SK-N-SH treated with all-trans-retinoic acid at 6 μM for 48 hours (cell line): ENCODE data around the gene SLC22A5.
A peak's percentile ranks its signal among the peaks of the same experiment; 100 is the strongest.

Experiments
- ATAC-seq: fragments of 200-7000 bp; cut with Tn5 transposase; 3 replicates; pipeline ENCODE4 v1.9.1; 2020; ENCODE audit warnings: mild to moderate bottlenecking, moderate library complexity
- ARNTL ChIP-seq: fragments of 450-650 bp; formaldehyde crosslinking; IDR thresholded peaks from 2 replicates; pipeline ENCODE4 v1.5.0; 2020; ENCODE audit warnings: low read depth, mild to moderate bottlenecking, moderate library complexity, borderline replicate concordance
- BACH2 ChIP-seq: fragments of 250-450 bp; sonication (Bioruptor Pico); IDR thresholded peaks from 2 replicates; pipeline ENCODE4 v1.9.0; 2021; ENCODE audit warnings: mild to moderate bottlenecking, borderline replicate concordance
- CSDC2 ChIP-seq: fragments of 250-450 bp; sonication (Bioruptor Pico); IDR thresholded peaks from 2 replicates; pipeline ENCODE4 v1.5.0; 2020; ENCODE audit warnings: mild to moderate bottlenecking, moderate library complexity
- ESRRG ChIP-seq: fragments of 250-450 bp; sonication (Bioruptor Pico); IDR thresholded peaks from 2 replicates; pipeline ENCODE4 v1.6.1; 2021; ENCODE audit warnings: mild to moderate bottlenecking
- GLIS3 ChIP-seq: fragments of 250-450 bp; sonication (Bioruptor Pico); IDR thresholded peaks from 2 replicates; pipeline ENCODE4 v1.5.0; 2020; ENCODE audit warnings: mild to moderate bottlenecking, moderate library complexity
- ISL1 ChIP-seq: fragments of 250-450 bp; sonication (Bioruptor Pico); IDR thresholded peaks from 2 replicates; pipeline ENCODE4 v2.1.2; 2022; ENCODE audit warnings: mild to moderate bottlenecking, moderate library complexity
- OSR1 ChIP-seq: fragments of 250-450 bp; sonication (Bioruptor Pico); IDR thresholded peaks from 2 replicates; pipeline ENCODE4 v1.8.0; 2022; ENCODE audit warnings: moderate library complexity, mild to moderate bottlenecking, inconsistent platforms
- PPARA ChIP-seq: fragments of 250-450 bp; sonication (Bioruptor Pico); IDR thresholded peaks from 2 replicates; pipeline ENCODE4 v1.5.0; 2020; ENCODE audit warnings: mild to moderate bottlenecking, borderline replicate concordance
- RARB ChIP-seq: fragments of 250-450 bp; sonication (Bioruptor Pico); IDR thresholded peaks from 2 replicates; pipeline ENCODE4 v1.8.0; 2021; ENCODE audit warnings: mild to moderate bottlenecking, moderate library complexity
- TCF4 ChIP-seq: fragments of 250-450 bp; sonication (Bioruptor Pico); IDR thresholded peaks from 2 replicates; pipeline ENCODE4 v1.8.0; 2021; ENCODE audit warnings: mild to moderate bottlenecking, moderate library complexity, borderline replicate concordance
- TOX ChIP-seq: fragments of 250-450 bp; sonication (Bioruptor Pico); IDR thresholded peaks from 2 replicates; pipeline ENCODE4 v1.8.0; 2021; ENCODE audit warnings: mild to moderate bottlenecking, moderate library complexity, borderline replicate concordance
- ZC3H10 ChIP-seq: fragments of 250-450 bp; sonication (Bioruptor Pico); IDR thresholded peaks from 2 replicates; pipeline ENCODE4 v1.5.1; 2021; ENCODE audit warnings: mild to moderate bottlenecking, moderate library complexity
- ZFP3 ChIP-seq: fragments of 250-450 bp; sonication (Bioruptor Pico); IDR thresholded peaks from 2 replicates; pipeline ENCODE4 v1.5.0; 2020; ENCODE audit warnings: mild to moderate bottlenecking, moderate library complexity
- ZFP30 ChIP-seq: fragments of 450-650 bp; formaldehyde crosslinking; IDR thresholded peaks from 2 replicates; pipeline ENCODE4 v1.5.0; 2022; ENCODE audit warnings: mild to moderate bottlenecking, moderate library complexity
- ZNF565 ChIP-seq: fragments of 450-650 bp; formaldehyde crosslinking; conservative IDR thresholded peaks from 2 replicates; pipeline ENCODE4 v1.5.0; 2020; ENCODE audit warnings: low read depth, mild to moderate bottlenecking, moderate library complexity
- ZNF70 ChIP-seq: fragments of 450-650 bp; formaldehyde crosslinking; IDR thresholded peaks from 2 replicates; pipeline ENCODE4 v1.5.0; 2020; ENCODE audit warnings: mild to moderate bottlenecking, moderate library complexity
- ZNF8 ChIP-seq: fragments of 450-650 bp; formaldehyde crosslinking; IDR thresholded peaks from 2 replicates; pipeline ENCODE4 v1.5.0; 2020; ENCODE audit warnings: mild to moderate bottlenecking, moderate library complexity
- TF ChIP-seq, protein P1 (sequence below): fragments of 250-450 bp; sonication (Bioruptor Pico); IDR thresholded peaks from 2 replicates; pipeline ENCODE4 v1.8.0; 2021; ENCODE audit warnings: low read depth, mild to moderate bottlenecking, moderate library complexity, borderline replicate concordance
- TF ChIP-seq, protein P2 (sequence below): fragments of 250-450 bp; sonication (Bioruptor Pico); IDR thresholded peaks from 2 replicates; pipeline ENCODE4 v1.5.1; 2020; ENCODE audit warnings: low read depth, mild to moderate bottlenecking, moderate library complexity
- TF ChIP-seq, protein P3 (sequence below): fragments of 250-450 bp; sonication (Bioruptor Pico); IDR thresholded peaks from 2 replicates; pipeline ENCODE4 v1.8.0; 2020; ENCODE audit warnings: mild to moderate bottlenecking, moderate library complexity, borderline replicate concordance
- TF ChIP-seq, protein P4 (sequence below): fragments of 250-450 bp; sonication (Bioruptor Pico); IDR thresholded peaks from 2 replicates; pipeline ENCODE4 v1.5.0; 2020; ENCODE audit warnings: mild to moderate bottlenecking, moderate library complexity
- TF ChIP-seq, protein P5 (sequence below): fragments of 250-450 bp; sonication (Bioruptor Pico); IDR thresholded peaks from 2 replicates; pipeline ENCODE4 v1.5.1; 2021; ENCODE audit warnings: mild to moderate bottlenecking, moderate library complexity

The SLC22A5 gene

DNA sequence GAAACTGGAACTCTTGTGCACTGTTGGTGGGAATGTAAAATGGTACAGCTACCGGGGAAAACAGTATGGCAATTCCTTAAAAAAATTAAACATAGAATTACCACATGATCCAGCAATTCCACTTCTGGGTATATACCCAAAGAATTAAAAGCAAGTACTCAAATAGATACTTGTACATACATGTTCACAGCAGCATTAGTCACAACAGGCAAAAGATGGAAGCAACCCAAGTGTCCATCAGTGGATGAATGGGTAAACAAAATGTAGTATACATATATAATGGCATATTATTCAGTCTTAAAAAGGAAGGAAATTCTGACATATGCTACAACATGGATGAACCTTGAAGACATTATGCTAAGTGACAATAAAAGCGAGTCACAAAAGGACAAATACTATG lies 7.4 kb upstream of the SLC22A5 start:
- no peak for ATAC-seq
- no peak for TF ChIP-seq ZNF8 (CRISPR knock-in tag)
- TF ChIP-seq, protein P1, sequence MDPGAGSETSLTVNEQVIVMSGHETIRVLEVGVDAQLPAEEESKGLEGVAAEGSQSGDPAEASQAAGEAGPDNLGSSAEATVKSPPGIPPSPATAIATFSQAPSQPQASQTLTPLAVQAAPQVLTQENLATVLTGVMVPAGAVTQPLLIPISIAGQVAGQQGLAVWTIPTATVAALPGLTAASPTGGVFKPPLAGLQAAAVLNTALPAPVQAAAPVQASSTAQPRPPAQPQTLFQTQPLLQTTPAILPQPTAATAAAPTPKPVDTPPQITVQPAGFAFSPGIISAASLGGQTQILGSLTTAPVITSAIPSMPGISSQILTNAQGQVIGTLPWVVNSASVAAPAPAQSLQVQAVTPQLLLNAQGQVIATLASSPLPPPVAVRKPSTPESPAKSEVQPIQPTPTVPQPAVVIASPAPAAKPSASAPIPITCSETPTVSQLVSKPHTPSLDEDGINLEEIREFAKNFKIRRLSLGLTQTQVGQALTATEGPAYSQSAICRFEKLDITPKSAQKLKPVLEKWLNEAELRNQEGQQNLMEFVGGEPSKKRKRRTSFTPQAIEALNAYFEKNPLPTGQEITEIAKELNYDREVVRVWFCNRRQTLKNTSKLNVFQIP (CRISPR knock-in tag): no peak
- no peak for TF ChIP-seq TOX (CRISPR knock-in tag)
- TF ChIP-seq, protein P2, sequence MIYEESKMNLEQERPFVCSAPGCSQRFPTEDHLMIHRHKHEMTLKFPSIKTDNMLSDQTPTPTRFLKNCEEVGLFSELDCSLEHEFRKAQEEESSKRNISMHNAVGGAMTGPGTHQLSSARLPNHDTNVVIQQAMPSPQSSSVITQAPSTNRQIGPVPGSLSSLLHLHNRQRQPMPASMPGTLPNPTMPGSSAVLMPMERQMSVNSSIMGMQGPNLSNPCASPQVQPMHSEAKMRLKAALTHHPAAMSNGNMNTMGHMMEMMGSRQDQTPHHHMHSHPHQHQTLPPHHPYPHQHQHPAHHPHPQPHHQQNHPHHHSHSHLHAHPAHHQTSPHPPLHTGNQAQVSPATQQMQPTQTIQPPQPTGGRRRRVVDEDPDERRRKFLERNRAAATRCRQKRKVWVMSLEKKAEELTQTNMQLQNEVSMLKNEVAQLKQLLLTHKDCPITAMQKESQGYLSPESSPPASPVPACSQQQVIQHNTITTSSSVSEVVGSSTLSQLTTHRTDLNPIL (CRISPR knock-in tag): no peak
- no peak for TF ChIP-seq GLIS3 (CRISPR knock-in tag)
- TF ChIP-seq ESRRG (CRISPR knock-in tag): no peak
- TF ChIP-seq, protein P3, sequence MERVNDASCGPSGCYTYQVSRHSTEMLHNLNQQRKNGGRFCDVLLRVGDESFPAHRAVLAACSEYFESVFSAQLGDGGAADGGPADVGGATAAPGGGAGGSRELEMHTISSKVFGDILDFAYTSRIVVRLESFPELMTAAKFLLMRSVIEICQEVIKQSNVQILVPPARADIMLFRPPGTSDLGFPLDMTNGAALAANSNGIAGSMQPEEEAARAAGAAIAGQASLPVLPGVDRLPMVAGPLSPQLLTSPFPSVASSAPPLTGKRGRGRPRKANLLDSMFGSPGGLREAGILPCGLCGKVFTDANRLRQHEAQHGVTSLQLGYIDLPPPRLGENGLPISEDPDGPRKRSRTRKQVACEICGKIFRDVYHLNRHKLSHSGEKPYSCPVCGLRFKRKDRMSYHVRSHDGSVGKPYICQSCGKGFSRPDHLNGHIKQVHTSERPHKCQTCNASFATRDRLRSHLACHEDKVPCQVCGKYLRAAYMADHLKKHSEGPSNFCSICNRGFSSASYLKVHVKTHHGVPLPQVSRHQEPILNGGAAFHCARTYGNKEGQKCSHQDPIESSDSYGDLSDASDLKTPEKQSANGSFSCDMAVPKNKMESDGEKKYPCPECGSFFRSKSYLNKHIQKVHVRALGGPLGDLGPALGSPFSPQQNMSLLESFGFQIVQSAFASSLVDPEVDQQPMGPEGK: no peak
- TF ChIP-seq OSR1 (CRISPR knock-in tag): no peak
- no peak for TF ChIP-seq ZNF565 (CRISPR knock-in tag)
- no peak for TF ChIP-seq CSDC2 (CRISPR knock-in tag)
- TF ChIP-seq RARB (CRISPR knock-in tag): no peak
- TF ChIP-seq ZFP3 (CRISPR knock-in tag): no peak
- no peak for TF ChIP-seq ZC3H10
- no peak for TF ChIP-seq TCF4 (CRISPR knock-in tag)
- TF ChIP-seq ISL1: no peak
- TF ChIP-seq ZNF70: no peak
- TF ChIP-seq BACH2 (CRISPR knock-in tag): no peak
- TF ChIP-seq, protein P4, sequence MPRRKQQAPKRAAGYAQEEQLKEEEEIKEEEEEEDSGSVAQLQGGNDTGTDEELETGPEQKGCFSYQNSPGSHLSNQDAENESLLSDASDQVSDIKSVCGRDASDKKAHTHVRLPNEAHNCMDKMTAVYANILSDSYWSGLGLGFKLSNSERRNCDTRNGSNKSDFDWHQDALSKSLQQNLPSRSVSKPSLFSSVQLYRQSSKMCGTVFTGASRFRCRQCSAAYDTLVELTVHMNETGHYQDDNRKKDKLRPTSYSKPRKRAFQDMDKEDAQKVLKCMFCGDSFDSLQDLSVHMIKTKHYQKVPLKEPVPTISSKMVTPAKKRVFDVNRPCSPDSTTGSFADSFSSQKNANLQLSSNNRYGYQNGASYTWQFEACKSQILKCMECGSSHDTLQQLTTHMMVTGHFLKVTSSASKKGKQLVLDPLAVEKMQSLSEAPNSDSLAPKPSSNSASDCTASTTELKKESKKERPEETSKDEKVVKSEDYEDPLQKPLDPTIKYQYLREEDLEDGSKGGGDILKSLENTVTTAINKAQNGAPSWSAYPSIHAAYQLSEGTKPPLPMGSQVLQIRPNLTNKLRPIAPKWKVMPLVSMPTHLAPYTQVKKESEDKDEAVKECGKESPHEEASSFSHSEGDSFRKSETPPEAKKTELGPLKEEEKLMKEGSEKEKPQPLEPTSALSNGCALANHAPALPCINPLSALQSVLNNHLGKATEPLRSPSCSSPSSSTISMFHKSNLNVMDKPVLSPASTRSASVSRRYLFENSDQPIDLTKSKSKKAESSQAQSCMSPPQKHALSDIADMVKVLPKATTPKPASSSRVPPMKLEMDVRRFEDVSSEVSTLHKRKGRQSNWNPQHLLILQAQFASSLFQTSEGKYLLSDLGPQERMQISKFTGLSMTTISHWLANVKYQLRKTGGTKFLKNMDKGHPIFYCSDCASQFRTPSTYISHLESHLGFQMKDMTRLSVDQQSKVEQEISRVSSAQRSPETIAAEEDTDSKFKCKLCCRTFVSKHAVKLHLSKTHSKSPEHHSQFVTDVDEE (CRISPR knock-in tag): no peak
- TF ChIP-seq, protein P5, sequence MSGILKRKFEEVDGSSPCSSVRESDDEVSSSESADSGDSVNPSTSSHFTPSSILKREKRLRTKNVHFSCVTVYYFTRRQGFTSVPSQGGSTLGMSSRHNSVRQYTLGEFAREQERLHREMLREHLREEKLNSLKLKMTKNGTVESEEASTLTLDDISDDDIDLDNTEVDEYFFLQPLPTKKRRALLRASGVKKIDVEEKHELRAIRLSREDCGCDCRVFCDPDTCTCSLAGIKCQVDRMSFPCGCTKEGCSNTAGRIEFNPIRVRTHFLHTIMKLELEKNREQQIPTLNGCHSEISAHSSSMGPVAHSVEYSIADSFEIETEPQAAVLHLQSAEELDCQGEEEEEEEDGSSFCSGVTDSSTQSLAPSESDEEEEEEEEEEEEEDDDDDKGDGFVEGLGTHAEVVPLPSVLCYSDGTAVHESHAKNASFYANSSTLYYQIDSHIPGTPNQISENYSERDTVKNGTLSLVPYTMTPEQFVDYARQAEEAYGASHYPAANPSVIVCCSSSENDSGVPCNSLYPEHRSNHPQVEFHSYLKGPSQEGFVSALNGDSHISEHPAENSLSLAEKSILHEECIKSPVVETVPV (CRISPR knock-in tag): no peak
- no peak for TF ChIP-seq PPARA (CRISPR knock-in tag)

DNA sequence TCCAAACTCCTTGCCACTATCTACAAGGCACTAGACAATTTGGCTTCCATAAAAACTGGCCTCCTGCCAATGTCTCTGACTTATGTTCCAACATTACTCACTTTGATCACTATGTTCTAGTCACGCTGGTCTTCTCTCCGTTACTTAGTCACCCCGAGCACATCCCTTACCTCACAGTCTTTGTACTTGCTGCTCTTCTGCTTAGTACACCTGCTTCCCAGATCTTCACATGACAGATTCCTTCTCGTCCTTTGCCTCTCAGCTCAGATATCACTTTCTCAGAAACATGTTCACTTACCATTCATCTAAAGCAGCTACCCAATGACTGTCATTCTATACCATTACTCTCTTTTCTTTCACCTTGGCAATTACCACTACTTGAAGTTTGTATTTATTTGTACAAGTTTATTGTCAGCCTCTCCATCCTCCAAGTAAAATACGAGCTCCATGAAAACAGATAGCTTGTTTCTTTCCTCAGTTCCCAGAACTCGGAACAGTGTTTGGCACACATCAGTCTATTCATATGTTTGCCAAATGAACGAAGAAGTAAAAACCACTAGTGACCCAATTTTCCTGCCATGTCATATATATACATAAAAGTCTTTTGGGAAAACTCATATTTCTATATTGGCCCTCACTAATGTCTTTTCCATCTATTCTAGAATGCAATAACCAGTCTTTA lies 5.9 kb upstream of the SLC22A5 start:
- peak; percentile 72 for ATAC-seq
- TF ChIP-seq ZNF565 (CRISPR knock-in tag): no peak
- 0 out of 2 replicates have a peak, but pooled peaks have one; percentile 18 for TF ChIP-seq ISL1
- TF ChIP-seq ZC3H10: no peak

DNA sequence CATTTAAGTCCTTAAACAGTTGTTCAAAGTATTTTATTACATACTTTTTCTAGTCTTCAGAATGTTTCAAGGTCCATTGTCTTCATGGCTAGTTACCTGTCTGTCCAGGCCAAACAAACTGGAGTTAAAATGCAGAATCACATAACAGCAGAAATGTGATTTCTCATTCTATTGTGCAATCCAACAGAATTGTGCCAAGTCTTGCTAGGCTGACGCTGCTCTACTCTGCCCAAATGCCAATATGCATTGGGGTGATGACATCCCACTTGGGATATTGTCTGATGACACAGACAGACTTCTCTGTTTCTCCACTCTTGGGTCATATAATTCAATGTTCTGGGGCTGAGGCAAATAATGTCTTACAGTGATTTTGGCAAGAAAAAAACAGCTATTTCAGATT lies 5.2 kb upstream of the SLC22A5 start:
- no peak for ATAC-seq
- TF ChIP-seq ZNF8 (CRISPR knock-in tag) (no peak), TCF4 (CRISPR knock-in tag) (no peak), ZNF70 (no peak), ZFP30 (no peak), ARNTL (no peak), ZFP3 (CRISPR knock-in tag) (no peak), BACH2 (CRISPR knock-in tag) (no peak), ZNF565 (CRISPR knock-in tag) (no peak)
- TF ChIP-seq, protein P1 (CRISPR knock-in tag): no peak
- TF ChIP-seq, protein P3: no peak
- TF ChIP-seq, protein P5 (CRISPR knock-in tag): no peak
